ENCODE results near the gene RASSF6. TPM values are rescaled to one million over a fixed set of nuclear protein-coding genes. Genes with fewer than 3 reads are reported as not detected.
"Not testable (repeated sequence)": the region's sequence is repeated elsewhere in the genome, so short reads cannot be mapped to it uniquely, and the experiment has no call there.

RASSF6 gene
- total and polyA plus RNA-seq, 2 of the 8 experiments (the other 6 are each of a cell fraction or from before 2014, with no cell fraction given): 0.03 to 0.28 TPM

- no peak overlapping the region for H2BK120ac ChIP-seq (replicated peaks; ENCODE audit: low read depth, low read length)
- no peak overlapping the region for H4K91ac ChIP-seq (replicated peaks; ENCODE audit: insufficient read length, low read length)
- H4K8ac ChIP-seq (ENCODE audit: extremely low read depth, insufficient read depth, low read length): no peak overlapping the region
- H2AK5ac ChIP-seq (ENCODE audit: low read depth, low read length): no peak overlapping the region
- H2BK15ac ChIP-seq (ENCODE audit: low read length): no peak overlapping the region
- H3K14ac ChIP-seq (ENCODE audit: insufficient read length): no peak overlapping the region
- H3K56ac ChIP-seq (replicated peaks; ENCODE audit: insufficient read length, low read depth, low read length): no peak overlapping the region
- DNase-seq (ENCODE audit: low read depth in 1 of 2, low spot score in 2 of 2) (no peak), FAIRE-seq (no peak)
- H3K27me3 ChIP-seq (replicated peaks in 1 of 4; ENCODE audit: control insufficient read depth in 3 of 4, extremely low read depth in 1 of 4, insufficient read depth in 3 of 4, low read length in 3 of 4): no peaks in the 10 kb centered on the region
- H3K4me1 ChIP-seq (replicated peaks in 1 of 4; ENCODE audit: control insufficient read depth in 3 of 4, insufficient read depth in 4 of 4, low read length in 3 of 4): peaks cover 0 to 6% (median 5%) of the 10 kb centered on the region in 4 experiments; a peak in 2 of 7 replicates
- ChIA-PET POLR2A (ENCODE audit: partially characterized antibody) (no interaction called here), CTCF (ENCODE audit: partially characterized antibody) (interaction anchor here (0.8 to 1.9 kb wide), 3 partner anchors 22 to 537 kb away, joined by 4 to 5 read pairs (median 4); no protein-coding TSS in a partner anchor)
- H3K23me2 ChIP-seq (ENCODE audit: low read depth, low read length): no peaks in the 10 kb centered on the region
- H4K5ac ChIP-seq (ENCODE audit: insufficient read length, low read depth, low read length): no peak overlapping the region
- no peak overlapping the region for H3K4ac ChIP-seq (replicated peaks; ENCODE audit: insufficient read length, low read depth, low read length)
- H3K4me3 ChIP-seq (ENCODE audit: extremely low read depth in 1 of 4, insufficient read depth in 2 of 4, low read depth in 3 of 4, low read length in 4 of 4): no peak overlapping the region
- H3K4me2 ChIP-seq (ENCODE audit: insufficient read depth in 1 of 2, low read depth in 2 of 2, low read length in 2 of 2): no peak overlapping the region
- no peaks in the 10 kb centered on the region for H3K79me2 ChIP-seq (ENCODE audit: control insufficient read depth in 1 of 2, insufficient read depth in 2 of 2, low read length in 2 of 2)
- H3K27ac ChIP-seq (ENCODE audit: low read depth, low read length): no peak overlapping the region
- H2BK20ac ChIP-seq (ENCODE audit: low read length): no peak overlapping the region
- no peak overlapping the region for H2BK12ac ChIP-seq (ENCODE audit: low read depth, low read length)
- no peak overlapping the region for H3K9ac ChIP-seq (replicated peaks in 1 of 4; ENCODE audit: extremely low read depth in 1 of 4, low read depth in 3 of 4, low read length in 3 of 4)
- no peaks in the 10 kb centered on the region for H3K79me1 ChIP-seq (ENCODE audit: low read depth, low read length)
- no peak overlapping the region for H3K23ac ChIP-seq (ENCODE audit: insufficient read length)
- H3K9me3 ChIP-seq (ENCODE audit: insufficient read depth in 2 of 2, low read depth in 1 of 2, low read length in 1 of 2): no peaks in the 10 kb centered on the region
- H2AFZ ChIP-seq (ENCODE audit: low read length): no peak overlapping the region
- no peaks in the 10 kb centered on the region for H3K36me3 ChIP-seq (ENCODE audit: control insufficient read depth in 2 of 4, insufficient read depth in 4 of 4, low read length in 3 of 4)
- H3K18ac ChIP-seq (ENCODE audit: extremely low read depth, low read length): no peak overlapping the region
- no peaks in the 10 kb centered on the region for H4K20me1 ChIP-seq (replicated peaks in 1 of 2; ENCODE audit: control insufficient read depth in 1 of 2, insufficient read depth in 2 of 2, low read length in 2 of 2)
- TF ChIP-seq KDM4A (IDR thresholded peaks at IDR 0.05; ENCODE audit: low read depth, low read length, severe bottlenecking) (no peak), KDM1A (IDR thresholded peaks at IDR 0.05; ENCODE audit: borderline replicate concordance, low read length) (peak; percentile 48; the same call in 1 of the 2 replicates)
- H2BK5ac ChIP-seq (ENCODE audit: low read depth, low read length): no peak overlapping the region
Observed at GRCh38 chr4:73597594-73597993, 22.6 kb downstream of the RASSF6 start.

- H2AFZ ChIP-seq (ENCODE audit: low read length); H2BK12ac ChIP-seq (ENCODE audit: low read depth, low read length); H2BK120ac ChIP-seq (replicated peaks; ENCODE audit: low read depth, low read length); H3K18ac ChIP-seq (ENCODE audit: extremely low read depth, low read length); H3K4me1 ChIP-seq (replicated peaks in 1 of 4; ENCODE audit: control insufficient read depth in 3 of 4, insufficient read depth in 4 of 4, low read length in 3 of 4); H3K4me2 ChIP-seq (ENCODE audit: insufficient read depth in 1 of 2, low read depth in 2 of 2, low read length in 2 of 2); H2BK15ac ChIP-seq (ENCODE audit: low read length); POLR2A ChIA-PET (ENCODE audit: partially characterized antibody); H4K20me1 ChIP-seq (replicated peaks in 1 of 2; ENCODE audit: control insufficient read depth in 1 of 2, insufficient read depth in 2 of 2, low read length in 2 of 2); H3K23ac ChIP-seq (ENCODE audit: insufficient read length); H3K4ac ChIP-seq (replicated peaks; ENCODE audit: insufficient read length, low read depth, low read length); FAIRE-seq; H2AK5ac ChIP-seq (ENCODE audit: low read depth, low read length); H3K36me3 ChIP-seq (ENCODE audit: control insufficient read depth in 2 of 4, insufficient read depth in 4 of 4, low read length in 3 of 4); H2BK20ac ChIP-seq (ENCODE audit: low read length); H3K23me2 ChIP-seq (ENCODE audit: low read depth, low read length); H2BK5ac ChIP-seq (ENCODE audit: low read depth, low read length); H3K4me3 ChIP-seq (ENCODE audit: extremely low read depth in 1 of 4, insufficient read depth in 2 of 4, low read depth in 3 of 4, low read length in 4 of 4); H3K27me3 ChIP-seq (replicated peaks in 1 of 4; ENCODE audit: control insufficient read depth in 3 of 4, extremely low read depth in 1 of 4, insufficient read depth in 3 of 4, low read length in 3 of 4); H3K14ac ChIP-seq (ENCODE audit: insufficient read length); H4K91ac ChIP-seq (replicated peaks; ENCODE audit: insufficient read length, low read length); DNase-seq (ENCODE audit: low read depth in 1 of 2, low spot score in 2 of 2); H3K9me3 ChIP-seq (ENCODE audit: insufficient read depth in 2 of 2, low read depth in 1 of 2, low read length in 1 of 2); H4K8ac ChIP-seq (ENCODE audit: extremely low read depth, insufficient read depth, low read length); H3K56ac ChIP-seq (replicated peaks; ENCODE audit: insufficient read length, low read depth, low read length); H3K79me2 ChIP-seq (ENCODE audit: control insufficient read depth in 1 of 2, insufficient read depth in 2 of 2, low read length in 2 of 2); H3K27ac ChIP-seq (ENCODE audit: low read depth, low read length); H3K9ac ChIP-seq (replicated peaks in 1 of 4; ENCODE audit: extremely low read depth in 1 of 4, low read depth in 3 of 4, low read length in 3 of 4); H3K79me1 ChIP-seq (ENCODE audit: low read depth, low read length); H4K5ac ChIP-seq (ENCODE audit: insufficient read length, low read depth, low read length): not testable (repeated sequence)
- CTCF ChIA-PET (ENCODE audit: partially characterized antibody): interaction anchor here (1.3 to 1.9 kb wide), 2 partner anchors 22 to 57 kb away, joined by 4 to 5 read pairs; no protein-coding TSS in a partner anchor
Observed at GRCh38 chr4:73597183-73597582, 23.1 kb downstream of the RASSF6 start.

Data from H1 (cell line).